ENCODE data around the gene FGF22. TPM values are rescaled to one million over a fixed set of nuclear protein-coding genes. Genes with fewer than 3 reads are reported as not detected.

The FGF22 gene
- total RNA-seq, 4 donors from 2014 or later, result 1.4 TPM; not detected in 3

DNA sequence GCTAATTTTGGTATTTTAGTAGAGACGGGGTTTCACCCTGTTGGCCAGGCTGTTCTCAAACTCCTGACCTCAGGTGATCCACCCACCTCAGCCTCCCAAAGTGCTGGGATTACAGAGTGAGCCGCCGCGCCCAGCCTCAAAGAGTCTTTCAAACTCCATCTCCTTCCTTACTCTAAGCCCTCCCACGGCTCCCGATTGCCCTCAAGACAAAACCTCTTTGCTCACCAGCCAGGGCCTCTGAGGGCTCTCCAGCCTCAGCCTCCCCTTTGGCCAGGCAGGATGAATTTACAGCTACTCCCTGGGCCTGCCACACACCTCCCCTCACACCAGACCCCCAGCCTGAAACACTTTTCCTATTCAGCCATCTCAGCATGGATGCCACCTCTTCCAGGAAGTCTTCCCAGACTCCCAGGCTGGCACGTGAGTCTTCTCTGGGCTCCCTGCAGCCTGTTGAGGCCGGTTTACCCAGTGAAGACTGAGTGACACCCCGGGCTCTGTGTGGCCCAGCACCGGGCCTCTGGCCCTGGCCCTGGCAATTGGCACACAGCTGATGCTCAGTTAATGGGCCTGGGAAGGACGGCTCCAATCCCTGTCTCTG, 48.0 kb downstream of the FGF22 start:
- no peak for DNase-seq

GRCh38 chr19:688214-688613, 48.5 kb downstream of the FGF22 start:
- no peak for DNase-seq
- H3K9me3 ChIP-seq, result no peaks in the 10 kb centered on the region

More for the DNA sequence above, 48.0 kb downstream of the FGF22 start:
- Histone ChIP-seq H3K4me3 (no peak overlapping the region), H3K27me3 (no peaks in the 10 kb centered on the region), H3K27ac (no peak overlapping the region), H3K36me3 (no peaks in the 10 kb centered on the region), H3K4me1 (no peaks in the 10 kb centered on the region), H3K9me3 (no peaks in the 10 kb centered on the region)
- TF ChIP-seq POLR2A (IDR thresholded peaks at IDR 0.05), result no peak
- TF ChIP-seq, protein P1, sequence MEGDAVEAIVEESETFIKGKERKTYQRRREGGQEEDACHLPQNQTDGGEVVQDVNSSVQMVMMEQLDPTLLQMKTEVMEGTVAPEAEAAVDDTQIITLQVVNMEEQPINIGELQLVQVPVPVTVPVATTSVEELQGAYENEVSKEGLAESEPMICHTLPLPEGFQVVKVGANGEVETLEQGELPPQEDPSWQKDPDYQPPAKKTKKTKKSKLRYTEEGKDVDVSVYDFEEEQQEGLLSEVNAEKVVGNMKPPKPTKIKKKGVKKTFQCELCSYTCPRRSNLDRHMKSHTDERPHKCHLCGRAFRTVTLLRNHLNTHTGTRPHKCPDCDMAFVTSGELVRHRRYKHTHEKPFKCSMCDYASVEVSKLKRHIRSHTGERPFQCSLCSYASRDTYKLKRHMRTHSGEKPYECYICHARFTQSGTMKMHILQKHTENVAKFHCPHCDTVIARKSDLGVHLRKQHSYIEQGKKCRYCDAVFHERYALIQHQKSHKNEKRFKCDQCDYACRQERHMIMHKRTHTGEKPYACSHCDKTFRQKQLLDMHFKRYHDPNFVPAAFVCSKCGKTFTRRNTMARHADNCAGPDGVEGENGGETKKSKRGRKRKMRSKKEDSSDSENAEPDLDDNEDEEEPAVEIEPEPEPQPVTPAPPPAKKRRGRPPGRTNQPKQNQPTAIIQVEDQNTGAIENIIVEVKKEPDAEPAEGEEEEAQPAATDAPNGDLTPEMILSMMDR (IDR thresholded peaks at IDR 0.05), result no peak
- intact Hi-C loops (cut with DNase I; ENCODE audit: low total_unique reads), result no loop called here

DNA sequence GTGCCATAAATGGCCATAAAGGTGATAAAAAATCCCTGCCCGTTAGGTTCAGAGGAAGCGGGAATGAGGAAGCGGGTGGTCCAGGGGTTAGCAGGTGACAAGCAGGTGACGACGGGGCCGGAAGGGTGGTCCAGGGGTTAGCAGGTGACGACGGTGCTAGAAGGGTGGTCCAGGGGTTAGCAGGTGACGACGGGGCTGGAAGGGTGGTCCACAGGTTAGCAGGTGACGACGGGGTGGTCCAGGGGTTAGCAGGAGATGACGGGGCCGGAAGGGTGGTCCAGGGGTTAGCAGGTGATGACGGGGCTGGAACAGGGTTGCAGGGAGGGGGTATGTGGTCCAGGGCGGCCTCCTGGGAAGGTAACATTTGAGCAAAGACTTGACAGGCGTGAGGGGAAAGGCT, 49.3 kb downstream of the FGF22 start:
- H3K4me1 ChIP-seq, result no peaks in the 10 kb centered on the region
- H3K27ac ChIP-seq, result no peak overlapping the region
- intact Hi-C loops (cut with DNase I; ENCODE audit: low total_unique reads), result no loop called here
- TF ChIP-seq, protein P1 (IDR thresholded peaks at IDR 0.05), result no peak
- TF ChIP-seq POLR2A (IDR thresholded peaks at IDR 0.05), result no peak
- no peaks in the 10 kb centered on the region for H3K27me3 ChIP-seq
- no peak overlapping the region for H3K4me3 ChIP-seq
- no peaks in the 10 kb centered on the region for H3K9me3 ChIP-seq
- no peak for DNase-seq
- H3K36me3 ChIP-seq, result no peaks in the 10 kb centered on the region

More at GRCh38 chr19:688214-688613, 48.5 kb downstream of the FGF22 start:
- Histone ChIP-seq H3K27me3 (no peaks in the 10 kb centered on the region), H3K36me3 (no peaks in the 10 kb centered on the region), H3K4me1 (no peaks in the 10 kb centered on the region), H3K4me3 (no peak overlapping the region), H3K27ac (no peak overlapping the region)
- TF ChIP-seq, protein P1 (IDR thresholded peaks at IDR 0.05), result no peak
- TF ChIP-seq POLR2A (IDR thresholded peaks at IDR 0.05), result no peak
- intact Hi-C loops (cut with DNase I; ENCODE audit: low total_unique reads), result no loop called here

DNA sequence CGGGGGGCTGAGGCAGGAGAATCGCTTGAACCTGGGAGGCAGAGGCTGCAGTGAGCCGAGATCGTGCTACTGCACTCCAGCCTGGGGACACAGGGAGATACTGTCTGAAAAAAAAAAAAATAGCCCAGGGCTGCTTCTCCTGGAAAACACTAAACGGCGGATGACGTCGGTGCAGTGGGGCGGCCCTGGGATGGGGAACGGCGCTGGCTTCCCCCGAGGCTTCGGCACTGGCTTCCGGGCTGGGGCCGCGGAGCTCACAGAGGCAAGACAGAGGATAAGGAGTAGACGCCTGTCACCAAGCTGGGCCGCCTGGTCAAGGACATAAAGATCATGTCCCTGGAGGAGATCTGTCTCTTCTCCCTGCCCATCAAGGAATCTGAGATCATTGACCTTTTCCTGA, 50.5 kb downstream of the FGF22 start:
- no peaks in the 10 kb centered on the region for H3K36me3 ChIP-seq
- DNase-seq, result no peak
- no peaks in the 10 kb centered on the region for H3K27me3 ChIP-seq
- no peaks in the 10 kb centered on the region for H3K4me1 ChIP-seq
- H3K4me3 ChIP-seq, result no peak overlapping the region
- H3K27ac ChIP-seq, result no peak overlapping the region
- TF ChIP-seq, protein P1 (IDR thresholded peaks at IDR 0.05), result no peak
- no peak for TF ChIP-seq POLR2A (IDR thresholded peaks at IDR 0.05)
- no peaks in the 10 kb centered on the region for H3K9me3 ChIP-seq
- intact Hi-C loops (cut with DNase I; ENCODE audit: low total_unique reads), result no loop called here

Other genes with a start within 250 kb of the FGF22 start
- gene C2CD4C, start 230.7 kb upstream of the FGF22 start, total RNA-seq, result 1 to 10 TPM in 2 of 4 donors, not detected in 2; 2.4 to 2.5 TPM
- gene SHC2, start 178.8 kb upstream of the FGF22 start, total RNA-seq, result 10 to 100 TPM in 2 of 4 donors, 1 to 10 TPM in 2; 2.9 to 43.6 (median 8.4) TPM
- gene MADCAM1, start 143.4 kb upstream of the FGF22 start, total RNA-seq, result 1 to 10 TPM in 1 of 4 donors, under 1 TPM in 1, not detected in 2; 0.34 to 2.7 TPM
- 10 to 100 TPM; 12.6 to 37.5 (median 29.9) TPM for gene TPGS1, start 132.4 kb upstream of the FGF22 start, total RNA-seq
- 100 to 1,000 TPM in 2 of 4 donors, 10 to 100 TPM in 2; 44.4 to 459 (median 101) TPM for gene CDC34, start 108.1 kb upstream of the FGF22 start, total RNA-seq
- 1 to 10 TPM in 1 of 4 donors, under 1 TPM in 1, not detected in 2; 0.62 to 1.6 TPM for gene GZMM, start 95.8 kb upstream of the FGF22 start, total RNA-seq
- gene BSG, start 67.3 kb upstream of the FGF22 start, total RNA-seq, result 100 to 1,000 TPM; 211 to 305 (median 280) TPM
- under 1 TPM in 1 of 4 donors, not detected in 3; 0.83 TPM for gene HCN2, start 50.0 kb upstream of the FGF22 start, total RNA-seq
- 10 to 100 TPM; 10.5 to 42.0 (median 24.1) TPM for gene POLRMT, start 6.3 kb upstream of the FGF22 start, total RNA-seq
- 10 to 100 TPM in 3 of 4 donors, 1 to 10 TPM in 1; 9.5 to 44.3 (median 18.2) TPM for gene RNF126, start 23.3 kb downstream of the FGF22 start, total RNA-seq
- gene FSTL3, start 36.5 kb downstream of the FGF22 start, total RNA-seq, result 10 to 100 TPM; 25.3 to 71.7 (median 37.3) TPM
- gene PRSS57, start 55.6 kb downstream of the FGF22 start, total RNA-seq, result not detected
- 10 to 100 TPM; 12.6 to 91.0 (median 42.2) TPM for gene PALM, start 69.1 kb downstream of the FGF22 start, total RNA-seq
- gene MISP, start 111.2 kb downstream of the FGF22 start, total RNA-seq, result 1 to 10 TPM in 1 of 4 donors, under 1 TPM in 3; 0.26 to 5.5 (median 0.39) TPM
- 100 to 1,000 TPM in 2 of 4 donors, 10 to 100 TPM in 2; 45.0 to 278 (median 106) TPM for gene PTBP1, start 157.6 kb downstream of the FGF22 start, total RNA-seq
- 1 to 10 TPM in 1 of 4 donors, not detected in 3; 3.4 TPM for gene PLPPR3, start 182.1 kb downstream of the FGF22 start, total RNA-seq
- 1 to 10 TPM in 1 of 4 donors, under 1 TPM in 1, not detected in 2; 0.85 to 2.6 TPM for gene AZU1, start 188.0 kb downstream of the FGF22 start, total RNA-seq
- 1 to 10 TPM in 1 of 4 donors, not detected in 3; 2.9 TPM for gene PRTN3, start 201.1 kb downstream of the FGF22 start, total RNA-seq
- 1 to 10 TPM in 1 of 4 donors, not detected in 3; 3.4 TPM for gene ELANE, start 212.4 kb downstream of the FGF22 start, total RNA-seq
- gene CFD, start 219.8 kb downstream of the FGF22 start, total RNA-seq, result 100 to 1,000 TPM in 1 of 4 donors, 10 to 100 TPM in 1, 1 to 10 TPM in 2; 3.2 to 233 (median 50.2) TPM